Ectodermal cell (in vitro differentiated cells): ENCODE data around the gene OR1J1. TPM values are rescaled to one million over a fixed set of nuclear protein-coding genes. Genes with fewer than 3 reads are reported as not detected.

Source experiments
- H3K27ac ChIP-seq: 2 replicates; pipeline ENCODE4 v1.7.0; 2013; ENCODE audit warnings: mild to moderate bottlenecking, low read depth, low read length; ENCODE audit not compliant: insufficient read depth, poor library complexity, severe bottlenecking
- H3K27me3 ChIP-seq: 2 replicates; pipeline ENCODE4 v1.7.0; 2013; ENCODE audit warnings: mild to moderate bottlenecking, low read length; ENCODE audit not compliant: insufficient read depth, control insufficient read depth, poor library complexity, severe bottlenecking
- H3K36me3 ChIP-seq: one replicate; pipeline ENCODE4 v1.7.0; 2013; ENCODE audit warnings: low read length; ENCODE audit not compliant: control insufficient read depth, insufficient read depth
- H3K4me1 ChIP-seq: one replicate; pipeline ENCODE4 v1.7.0; 2013; ENCODE audit warnings: low read length; ENCODE audit not compliant: control insufficient read depth, insufficient read depth
- H3K4me3 ChIP-seq: 2 replicates; pipeline ENCODE4 v1.7.0; 2013; ENCODE audit warnings: low read depth, low read length, control low read depth; ENCODE audit not compliant: insufficient read depth
- H3K9me3 ChIP-seq: 2 replicates; pipeline ENCODE4 v1.7.0; 2013; ENCODE audit warnings: mild to moderate bottlenecking, low read length, moderate library complexity; ENCODE audit not compliant: control insufficient read depth
- WGBS, 2 experiments: methylation state at CpG; one replicate each; pipeline ENCODE4 v1.1.7; 2013; ENCODE audit warnings: missing lambda C conversion rate in 2 of 2; 5-methylcytosine and 5-hydroxymethylcytosine counted together
- polyA plus RNA-seq, 4 experiments: library from polyadenylated mRNA; stranded (reverse); fragments of 50-300 nt; gene quantifications; one replicate each; pipeline ENCODE4 v1.2.3, GENCODE V29; 2013

OR1J1 gene
- not detected for polyA plus RNA-seq (2013, experiment 1 of 4)
- not detected for polyA plus RNA-seq (2013, experiment 2 of 4)
- polyA plus RNA-seq (2013, experiment 3 of 4), result not detected
- polyA plus RNA-seq (2013, experiment 4 of 4), result not detected

DNA sequence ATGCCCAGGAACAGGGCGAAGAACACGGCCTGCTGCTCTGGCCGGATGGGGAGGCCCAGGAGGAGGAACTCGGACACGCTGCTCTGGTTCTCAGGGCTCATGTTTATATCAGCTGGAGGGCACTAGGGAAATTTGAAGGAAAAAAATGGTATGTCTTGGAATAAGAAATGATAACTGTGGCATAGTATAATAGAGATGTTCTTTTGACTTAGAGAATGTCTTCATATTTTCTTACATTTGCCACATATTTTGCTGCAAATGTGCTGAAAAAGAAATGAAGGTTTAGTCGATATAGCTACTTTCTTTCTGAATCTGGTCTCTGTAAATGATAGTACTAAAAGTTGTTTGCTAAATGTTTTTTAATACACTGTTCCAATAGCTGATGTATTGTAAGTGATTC lies at the start of gene OR1J1:
TSS of gene OR1J1 (minus strand) at position 101 of the 400 bp plus-strand sequence. CDS start at position 101, 0 bp downstream.
- Histone ChIP-seq H3K36me3 (no peaks in the 10 kb centered on the region), H3K4me1 (no peaks in the 10 kb centered on the region), H3K27ac (no peak within 1 kb of the TSS), H3K27me3 (no peaks in the 10 kb centered on the region), H3K4me3 (no peak within 1 kb of the TSS), H3K9me3 (peaks cover 2% of the 10 kb centered on the region)
- WGBS, 2 experiments, result 79% methylated on average over 6 of the region's 6 CpGs

DNA sequence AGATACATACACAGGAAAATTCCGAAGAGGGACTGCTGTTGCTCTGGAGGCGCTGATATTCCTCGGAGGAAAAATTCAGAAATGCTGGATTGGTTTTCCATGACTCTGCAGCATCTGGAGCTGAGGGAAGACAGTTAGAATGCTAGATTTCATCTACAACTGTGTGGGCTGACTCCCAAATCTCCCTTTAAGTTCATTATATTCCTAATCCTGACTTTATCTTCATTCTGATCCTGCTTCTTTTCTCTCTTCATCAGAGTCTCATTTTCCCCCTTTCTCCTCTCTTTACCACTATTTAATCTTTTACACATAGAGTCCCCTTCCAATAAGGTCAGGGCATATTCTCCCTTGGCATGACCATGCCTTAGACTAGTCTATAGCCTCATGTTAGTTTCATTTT lies 49.5 kb upstream of the OR1J1 start, which contains the start of gene OR1N1:
TSS of gene OR1N1 (minus strand) at position 101 of the 400 bp plus-strand sequence. CDS start at position 101, 0 bp downstream.
- H3K27me3 ChIP-seq, result no peaks in the 10 kb centered on the region
- H3K4me3 ChIP-seq, result no peak within 1 kb of the TSS
- H3K4me1 ChIP-seq, result no peaks in the 10 kb centered on the region
- H3K27ac ChIP-seq, result no peak within 1 kb of the TSS
- H3K36me3 ChIP-seq, result no peaks in the 10 kb centered on the region
- 92 to 95% methylated on average over 3 of the region's 3 CpGs for whole genome bisulfite sequencing, 2 experiments
- H3K9me3 ChIP-seq, result no peaks in the 10 kb centered on the region

DNA sequence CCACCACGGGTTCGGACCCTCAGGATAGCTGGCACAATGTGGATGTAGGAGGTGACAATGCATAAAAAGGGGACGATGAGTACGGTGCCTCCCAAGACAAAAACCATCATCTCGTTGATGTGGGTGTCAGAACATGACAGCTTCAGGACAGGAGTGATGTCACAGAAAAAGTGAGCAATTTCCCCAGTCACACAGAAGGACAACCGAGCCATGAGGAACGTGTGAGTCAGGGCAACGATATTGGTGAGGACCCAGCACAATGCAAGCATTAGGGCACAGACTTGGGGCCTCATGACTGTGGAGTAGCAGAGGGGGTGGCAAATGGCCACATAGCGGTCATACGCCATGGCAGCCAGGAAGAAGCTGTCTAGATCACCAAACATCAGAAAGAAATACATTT lies 48.9 kb upstream of the OR1J1 start:
- Histone ChIP-seq H3K27ac (no peak overlapping the region), H3K36me3 (no peaks in the 10 kb centered on the region), H3K9me3 (no peaks in the 10 kb centered on the region), H3K27me3 (no peaks in the 10 kb centered on the region), H3K4me3 (no peak overlapping the region), H3K4me1 (no peaks in the 10 kb centered on the region)
- 84% methylated on average over 10 of the region's 10 CpGs for WGBS, 2 experiments

DNA sequence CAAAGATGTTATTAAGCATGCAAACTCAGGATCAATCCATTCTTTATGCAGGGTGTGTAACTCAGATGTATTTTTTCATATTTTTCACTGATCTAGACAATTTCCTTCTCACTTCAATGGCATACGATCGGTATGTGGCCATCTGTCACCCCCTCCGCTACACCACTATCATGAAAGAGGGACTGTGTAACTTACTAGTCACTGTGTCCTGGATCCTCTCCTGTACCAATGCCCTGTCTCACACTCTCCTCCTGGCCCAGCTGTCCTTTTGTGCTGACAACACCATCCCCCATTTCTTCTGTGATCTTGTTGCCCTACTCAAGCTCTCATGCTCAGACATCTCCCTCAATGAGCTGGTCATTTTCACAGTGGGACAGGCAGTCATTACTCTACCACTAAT lies 41.6 kb upstream of the OR1J1 start:
- Histone ChIP-seq H3K27me3 (no peaks in the 10 kb centered on the region), H3K4me1 (no peaks in the 10 kb centered on the region), H3K36me3 (no peaks in the 10 kb centered on the region), H3K9me3 (no peaks in the 10 kb centered on the region), H3K4me3 (no peak overlapping the region), H3K27ac (no peak overlapping the region)
- 89 to 93% methylated on average over 3 of the region's 3 CpGs for WGBS, 2 experiments

GRCh38 chr9:122518841-122519240 lies 41.1 kb upstream of the OR1J1 start, which contains the start of gene OR1J4:
OR1J4 (plus strand) TSS chr9:122519141; CDS start chr9:122519141, 0 bp downstream.
- Histone ChIP-seq H3K4me1 (no peaks in the 10 kb centered on the region), H3K4me3 (no peak within 1 kb of the TSS), H3K9me3 (no peaks in the 10 kb centered on the region), H3K27me3 (no peaks in the 10 kb centered on the region), H3K36me3 (no peaks in the 10 kb centered on the region), H3K27ac (no peak within 1 kb of the TSS)
- WGBS, 2 experiments, result 77 to 79% methylated on average over 3 to 4 of the region's 4 CpGs

DNA sequence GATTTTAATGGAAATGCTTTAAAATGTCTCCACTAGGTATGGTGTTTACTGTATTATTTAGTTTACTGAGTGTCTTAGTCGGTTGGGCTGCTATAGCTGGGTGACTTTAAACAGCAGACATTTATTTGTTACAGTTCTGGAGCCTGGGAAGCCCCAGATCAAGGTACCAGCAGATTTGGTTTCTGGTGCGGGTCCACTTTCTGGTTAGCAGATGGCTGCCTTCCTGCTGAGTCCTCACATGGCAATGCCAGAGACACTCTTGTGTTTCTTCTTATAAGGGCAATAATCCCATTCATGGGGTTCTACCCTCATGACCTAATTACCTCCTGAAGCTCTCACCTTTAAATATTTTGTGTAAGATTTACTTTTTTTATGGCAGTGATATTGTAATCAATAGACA lies 40.5 kb upstream of the OR1J1 start:
- no peak overlapping the region for H3K4me3 ChIP-seq
- WGBS, 2 experiments, result 61 to 65% methylated on average over 2 of the region's 2 CpGs
- H3K27ac ChIP-seq, result no peak overlapping the region
- H3K9me3 ChIP-seq, result no peaks in the 10 kb centered on the region
- H3K4me1 ChIP-seq, result no peaks in the 10 kb centered on the region
- H3K36me3 ChIP-seq, result no peaks in the 10 kb centered on the region
- no peaks in the 10 kb centered on the region for H3K27me3 ChIP-seq

DNA sequence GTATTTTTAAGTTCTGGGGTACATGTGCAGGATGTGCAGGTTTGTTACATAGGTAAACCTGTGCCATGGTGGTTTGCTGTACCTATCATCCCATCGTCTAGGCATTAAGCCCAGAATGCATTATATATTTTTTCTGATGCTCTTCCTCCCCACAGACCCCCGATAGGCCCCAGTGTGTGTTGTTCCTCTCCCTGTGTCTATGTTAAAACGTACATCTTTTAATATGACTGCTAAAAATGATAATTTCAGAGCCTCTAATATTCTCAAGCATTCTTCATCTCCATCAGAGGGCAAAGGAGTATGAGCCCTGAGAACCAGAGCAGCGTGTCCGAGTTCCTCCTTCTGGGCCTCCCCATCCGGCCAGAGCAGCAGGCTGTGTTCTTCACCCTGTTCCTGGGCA lies 32.8 kb upstream of the OR1J1 start, which contains the start of gene OR1J2:
TSS of gene OR1J2 (plus strand) at position 301 of the 400 bp plus-strand sequence. CDS start at position 301, 0 bp downstream.
- WGBS, 2 experiments, result 66 to 77% methylated on average over 6 of the region's 6 CpGs
- no peaks in the 10 kb centered on the region for H3K9me3 ChIP-seq
- H3K4me1 ChIP-seq, result no peaks in the 10 kb centered on the region
- no peak within 1 kb of the TSS for H3K4me3 ChIP-seq
- H3K27ac ChIP-seq, result no peak within 1 kb of the TSS
- peaks cover 3% of the 10 kb centered on the region for H3K27me3 ChIP-seq
- no peaks in the 10 kb centered on the region for H3K36me3 ChIP-seq

DNA sequence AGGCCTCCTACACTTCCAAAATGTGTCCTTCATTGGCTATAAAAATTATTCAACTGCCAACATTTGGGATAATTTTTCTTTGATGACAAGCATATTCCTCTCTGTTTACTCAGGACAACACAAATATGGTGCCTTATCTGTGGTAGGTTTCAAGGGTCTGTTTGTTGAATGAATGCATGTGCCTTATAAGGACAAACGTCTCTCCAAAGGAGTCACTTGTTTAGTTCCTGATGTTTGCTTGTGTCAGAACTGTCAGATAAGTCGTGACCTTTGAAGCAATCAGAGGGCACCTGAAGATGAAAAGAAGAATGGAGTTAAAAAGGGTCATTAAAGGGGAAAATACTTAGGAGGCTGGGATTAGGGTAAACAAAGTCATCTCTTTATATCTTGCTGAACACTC lies 29.2 kb upstream of the OR1J1 start:
- H3K36me3 ChIP-seq, result no peaks in the 10 kb centered on the region
- H3K27ac ChIP-seq, result no peak overlapping the region
- H3K9me3 ChIP-seq, result no peaks in the 10 kb centered on the region
- H3K4me3 ChIP-seq, result no peak overlapping the region
- peaks cover 3% of the 10 kb centered on the region for H3K27me3 ChIP-seq
- H3K4me1 ChIP-seq, result no peaks in the 10 kb centered on the region
- 54 to 55% methylated on average over 2 of the region's 2 CpGs for WGBS, 2 experiments

DNA sequence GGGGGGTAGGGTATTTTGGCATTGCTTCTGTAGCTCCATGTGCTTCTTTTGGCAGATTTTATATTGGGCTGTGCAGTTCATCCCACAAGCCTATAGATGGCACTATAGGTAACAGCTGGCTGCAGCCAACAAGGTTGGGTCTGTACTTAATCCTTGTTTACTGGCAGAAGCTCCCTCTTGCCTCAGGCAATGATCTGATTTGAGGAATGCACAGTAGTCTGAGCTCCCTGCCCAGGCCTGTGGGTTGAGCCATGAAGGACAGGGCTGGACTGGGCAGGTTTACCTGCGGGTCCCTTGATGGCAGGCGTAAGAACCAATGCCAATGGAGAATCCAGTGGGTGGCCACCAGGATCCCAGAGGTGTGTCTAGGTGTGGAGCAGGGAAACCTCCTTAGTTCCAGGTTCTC lies 21.2 kb upstream of the OR1J1 start:
- WGBS, 2 experiments, result 58 to 62% methylated on average over 2 of the region's 2 CpGs
- no peaks in the 10 kb centered on the region for H3K36me3 ChIP-seq
- no peaks in the 10 kb centered on the region for H3K27me3 ChIP-seq
- H3K27ac ChIP-seq, result no peak overlapping the region
- H3K4me3 ChIP-seq, result no peak overlapping the region
- H3K4me1 ChIP-seq, result no peaks in the 10 kb centered on the region
- H3K9me3 ChIP-seq, result no peaks in the 10 kb centered on the region

- no peaks in the 10 kb centered on the region for H3K27me3 ChIP-seq
- no peak overlapping the region for H3K27ac ChIP-seq
- no peaks in the 10 kb centered on the region for H3K36me3 ChIP-seq
- H3K9me3 ChIP-seq, result no peaks in the 10 kb centered on the region
- 89 to 97% methylated on average over 4 to 5 of the region's 5 CpGs for WGBS, 2 experiments
- H3K4me1 ChIP-seq, result no peaks in the 10 kb centered on the region
- no peak overlapping the region for H3K4me3 ChIP-seq
Measured at GRCh38 chr9:122479062-122479461, 1.3 kb upstream of the OR1J1 start.
